Thyroid gland (tissue), 4 donors: Measurements from ENCODE around the gene CDPF1.

Experiments
- CTCF ChIP-seq, 6 experiments: fragments of 200-600 bp in 3 of 6; fragments of 450-650 bp in 3 of 6; sonication (generic) in 3 of 6; IDR thresholded peaks; one replicate each; pipeline ENCODE4 v1.5.1; 2016 to 2019; ENCODE audit warnings: antibody characterized with exemption in 6 of 6, mild to moderate bottlenecking in 2 of 6, inconsistent platforms in 1 of 6, moderate library complexity in 1 of 6
- POLR2A ChIP-seq, 2 donors: fragments of 450-650 bp; IDR thresholded peaks; one replicate each; pipeline ENCODE4 v1.6.1; 2017; ENCODE audit warnings: antibody characterized with exemption in 2 of 2, mild to moderate bottlenecking in 2 of 2, moderate library complexity in 1 of 2

- TF ChIP-seq CTCF (IDR thresholded peaks at IDR 0.05) (no peak), POLR2A (IDR thresholded peaks at IDR 0.05) (no peak)
Measured at GRCh38 chr22:46259374-46259773, 9.3 kb upstream of the CDPF1 start.
